Measurements from ENCODE around the gene LYPD4.
"Not testable (repeated sequence)": the region's sequence is repeated elsewhere in the genome, so short reads cannot be mapped to it uniquely, and the experiment has no call there.

LYPD4 gene

GRCh38 chr19:41844601-41845000 lies at the start of gene LYPD4:
Gene LYPD4, minus strand, starts transcription at chr19:41844683. Its CDS starts 5,398 bp downstream, at chr19:41839285.
- DNase-seq: no peak

- DNase-seq: peak; percentile 40
Observed at GRCh38 chr19:41893899-41894298, 49.4 kb upstream of the LYPD4 start.

- DNase-seq: no peak
Observed at GRCh38 chr19:41892173-41892902, 47.9 kb upstream of the LYPD4 start.

GRCh38 chr19:41890936-41891335 lies 46.5 kb upstream of the LYPD4 start:
- no peak for DNase-seq

- no peak for DNase-seq
Observed at GRCh38 chr19:41889896-41890295, 45.4 kb upstream of the LYPD4 start.

- no peak for DNase-seq
Observed at GRCh38 chr19:41888926-41889325, 44.4 kb upstream of the LYPD4 start.

GRCh38 chr19:41887711-41888382 lies 43.4 kb upstream of the LYPD4 start:
- no peak for DNase-seq

GRCh38 chr19:41886761-41887710 lies 42.6 kb upstream of the LYPD4 start:
- DNase-seq: no peak

- DNase-seq: peak; percentile 99
Observed at GRCh38 chr19:41883821-41884733, 39.6 kb upstream of the LYPD4 start.

- DNase-seq: no peak
Observed at GRCh38 chr19:41883463-41883820, 39.0 kb upstream of the LYPD4 start.

GRCh38 chr19:41882568-41883462 lies 38.3 kb upstream of the LYPD4 start, which contains the start of gene ARHGEF1:
Gene ARHGEF1, plus strand, starts transcription at chr19:41883184. Its CDS starts 4,899 bp downstream, at chr19:41888083.
- DNase-seq: peak; percentile 39

- no peak for DNase-seq
Observed at GRCh38 chr19:41880329-41880708, 35.8 kb upstream of the LYPD4 start.

GRCh38 chr19:41879670-41880328 lies 35.3 kb upstream of the LYPD4 start:
- DNase-seq: no peak

- no peak for DNase-seq
Observed at GRCh38 chr19:41879080-41879479, 34.6 kb upstream of the LYPD4 start.

GRCh38 chr19:41877916-41878905 lies 33.7 kb upstream of the LYPD4 start:
- no peak for DNase-seq

GRCh38 chr19:41876847-41877832 lies 32.7 kb upstream of the LYPD4 start, which contains the start of gene CD79A:
Gene CD79A, plus strand, starts transcription at chr19:41877279. Its CDS starts 26 bp downstream, at chr19:41877305.
- DNase-seq: no peak

GRCh38 chr19:41875973-41876372 lies 31.5 kb upstream of the LYPD4 start:
- DNase-seq: not testable (repeated sequence)

Data from HCEC 1CT (cell line).